ENCODE measurements around the gene UXS1. TPM values are rescaled to one million over a fixed set of nuclear protein-coding genes. Genes with fewer than 3 reads are reported as not detected.

The UXS1 gene
- polyA plus RNA-seq, 1 of the 3 experiments (the other 2 are of a cell fraction) = 55.9 TPM

DNA sequence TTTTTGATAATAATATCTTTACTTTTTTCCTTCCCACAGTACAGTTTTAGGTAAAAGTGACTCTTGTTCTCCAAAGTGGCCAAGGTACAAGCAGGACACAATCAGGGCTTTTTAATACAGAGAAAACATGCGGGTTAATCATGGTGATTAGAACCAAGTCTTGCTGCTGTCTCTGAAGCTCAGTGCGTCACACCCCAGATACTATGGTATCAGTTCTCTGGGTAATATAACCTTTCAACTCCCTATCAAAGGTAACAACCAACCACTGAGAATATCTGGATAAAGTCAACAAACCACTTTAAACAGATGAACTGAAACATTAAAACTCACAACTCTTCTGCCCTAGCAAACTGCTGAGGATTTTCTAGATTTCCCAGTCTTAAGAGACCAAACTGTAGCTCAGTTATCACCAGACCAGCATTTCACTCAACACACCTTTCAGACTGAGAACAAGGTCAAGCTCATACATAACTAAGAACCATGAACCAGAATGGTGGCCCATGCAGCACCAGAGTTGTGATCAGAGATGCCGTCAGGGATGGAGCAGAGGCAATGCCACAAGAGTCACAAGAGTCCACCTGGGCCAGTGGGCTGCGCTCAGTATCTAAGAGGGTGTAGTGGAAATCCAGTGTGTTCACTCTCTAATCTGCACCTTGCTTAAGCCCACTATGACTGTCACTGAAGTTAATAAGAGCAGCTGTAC lies 103.0 kb downstream of the UXS1 start:
- POLR2A ChIA-PET = no interaction called here
- Histone ChIP-seq H3K79me2 (ENCODE audit: insufficient read depth) (no peaks in the 10 kb centered on the region), H3F3A (replicated peaks; ENCODE audit: insufficient read depth) (no peaks in the 10 kb centered on the region), H3K36me3 (replicated peaks in 1 of 2; ENCODE audit: control insufficient read depth in 1 of 2, insufficient read depth in 2 of 2, low read length in 1 of 2) (peaks cover 0 to 14% of the 10 kb centered on the region in 2 experiments), H3K27me3 (ENCODE audit: insufficient read depth) (no peaks in the 10 kb centered on the region), H3K9ac (no peak overlapping the region), H3K4me2 (no peak overlapping the region), H3K4me1 (ENCODE audit: control insufficient read depth in 1 of 2, insufficient read depth in 2 of 2, low read depth in 1 of 2, low read length in 1 of 2) (no peaks in the 10 kb centered on the region; a peak in 1 of 4 replicates), H3K27ac (ENCODE audit: low read depth in 2 of 2, low read length in 1 of 2) (no peak overlapping the region), H3K4me3 (ENCODE audit: low read depth in 2 of 2, low read length in 1 of 2) (no peak overlapping the region), H2AFZ (ENCODE audit: low read depth) (no peak overlapping the region), H3K9me2 (no peaks in the 10 kb centered on the region), H4K20me1 (ENCODE audit: insufficient read depth) (no peaks in the 10 kb centered on the region), H3K9me3 (no peaks in the 10 kb centered on the region)
- WGBS (ENCODE audit: low lambda C conversion rate) = 98% methylated on average over 4 of the region's 4 CpGs
- DNase-seq = no peak
- no peak for TF ChIP-seq RAD21 (IDR thresholded peaks at IDR 0.05; ENCODE audit: low read length)
- CTCF ChIA-PET = interaction anchor here (1.3 kb wide), 1 partner anchor 13 kb away, joined by 3 read pairs; no protein-coding TSS in a partner anchor

- Histone ChIP-seq H3K4me2 (no peak overlapping the region), H3K27me3 (ENCODE audit: insufficient read depth) (no peaks in the 10 kb centered on the region), H3K9me3 (no peaks in the 10 kb centered on the region), H3K9ac (no peak overlapping the region), H2AFZ (ENCODE audit: low read depth) (no peak overlapping the region), H3K79me2 (ENCODE audit: insufficient read depth) (no peaks in the 10 kb centered on the region), H3K9me2 (no peaks in the 10 kb centered on the region), H4K20me1 (ENCODE audit: insufficient read depth) (no peaks in the 10 kb centered on the region), H3K4me3 (ENCODE audit: low read depth in 2 of 2, low read length in 1 of 2) (no peak overlapping the region), H3K36me3 (replicated peaks in 1 of 2; ENCODE audit: control insufficient read depth in 1 of 2, insufficient read depth in 2 of 2, low read length in 1 of 2) (peaks cover 0 to 12% of the 10 kb centered on the region in 2 experiments), H3K27ac (ENCODE audit: low read depth in 2 of 2, low read length in 1 of 2) (no peak overlapping the region), H3F3A (replicated peaks; ENCODE audit: insufficient read depth) (no peaks in the 10 kb centered on the region), H3K4me1 (ENCODE audit: control insufficient read depth in 1 of 2, insufficient read depth in 2 of 2, low read depth in 1 of 2, low read length in 1 of 2) (no peaks in the 10 kb centered on the region; a peak in 1 of 4 replicates)
- CTCF ChIA-PET = interaction anchor here (1.4 kb wide), 1 partner anchor 16 kb away, joined by 3 read pairs; no protein-coding TSS in a partner anchor
- 100% methylated on average over 1 of the region's 1 CpG for WGBS (ENCODE audit: low lambda C conversion rate)
- TF ChIP-seq NRF1 (IDR thresholded peaks at IDR 0.05; ENCODE audit: low read depth, low read length) (no peak), USF2 (IDR thresholded peaks at IDR 0.05; ENCODE audit: borderline replicate concordance, low read depth, low read length) (no peak), YY1 (IDR thresholded peaks at IDR 0.05; ENCODE audit: low read depth) (no peak), RFX5 (IDR thresholded peaks at IDR 0.05; ENCODE audit: low read length) (no peak), PBX3 (IDR thresholded peaks at IDR 0.05) (no peak), FOXM1 (IDR thresholded peaks at IDR 0.05; ENCODE audit: low read depth) (no peak), CTCF (IDR thresholded peaks at IDR 0.05) (no peak), JUND (IDR thresholded peaks at IDR 0.05) (no peak), EZH2phosphoT487 (IDR thresholded peaks at IDR 0.05; ENCODE audit: borderline replicate concordance, low read depth) (no peak), MEF2A (IDR thresholded peaks at IDR 0.05; ENCODE audit: borderline replicate concordance, low read depth) (no peak), RAD21 (IDR thresholded peaks at IDR 0.05; ENCODE audit: low read length) (no peak), CHD2 (IDR thresholded peaks at IDR 0.05; ENCODE audit: low read length, partially characterized antibody) (no peak), EP300 (IDR thresholded peaks at IDR 0.05; ENCODE audit: borderline replicate concordance in 1 of 2, low read depth in 1 of 2, low read length in 1 of 2) (no peak), NFIC (IDR thresholded peaks at IDR 0.05; ENCODE audit: borderline replicate concordance) (no peak), REST (IDR thresholded peaks at IDR 0.05; ENCODE audit: low read depth, low read length) (no peak)
- TF ChIP-seq, protein P1, sequence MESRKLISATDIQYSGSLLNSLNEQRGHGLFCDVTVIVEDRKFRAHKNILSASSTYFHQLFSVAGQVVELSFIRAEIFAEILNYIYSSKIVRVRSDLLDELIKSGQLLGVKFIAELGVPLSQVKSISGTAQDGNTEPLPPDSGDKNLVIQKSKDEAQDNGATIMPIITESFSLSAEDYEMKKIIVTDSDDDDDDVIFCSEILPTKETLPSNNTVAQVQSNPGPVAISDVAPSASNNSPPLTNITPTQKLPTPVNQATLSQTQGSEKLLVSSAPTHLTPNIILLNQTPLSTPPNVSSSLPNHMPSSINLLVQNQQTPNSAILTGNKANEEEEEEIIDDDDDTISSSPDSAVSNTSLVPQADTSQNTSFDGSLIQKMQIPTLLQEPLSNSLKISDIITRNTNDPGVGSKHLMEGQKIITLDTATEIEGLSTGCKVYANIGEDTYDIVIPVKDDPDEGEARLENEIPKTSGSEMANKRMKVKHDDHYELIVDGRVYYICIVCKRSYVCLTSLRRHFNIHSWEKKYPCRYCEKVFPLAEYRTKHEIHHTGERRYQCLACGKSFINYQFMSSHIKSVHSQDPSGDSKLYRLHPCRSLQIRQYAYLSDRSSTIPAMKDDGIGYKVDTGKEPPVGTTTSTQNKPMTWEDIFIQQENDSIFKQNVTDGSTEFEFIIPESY (IDR thresholded peaks at IDR 0.05; ENCODE audit: borderline replicate concordance, low read depth) = no peak
- POLR2A ChIA-PET = no interaction called here
- no peak for DNase-seq
These were observed 104.5 kb downstream of the UXS1 start for GRCh38 chr2:106089611-106090010.
